ENCODE measurements around the gene C21orf91.

C21orf91 gene

DNA sequence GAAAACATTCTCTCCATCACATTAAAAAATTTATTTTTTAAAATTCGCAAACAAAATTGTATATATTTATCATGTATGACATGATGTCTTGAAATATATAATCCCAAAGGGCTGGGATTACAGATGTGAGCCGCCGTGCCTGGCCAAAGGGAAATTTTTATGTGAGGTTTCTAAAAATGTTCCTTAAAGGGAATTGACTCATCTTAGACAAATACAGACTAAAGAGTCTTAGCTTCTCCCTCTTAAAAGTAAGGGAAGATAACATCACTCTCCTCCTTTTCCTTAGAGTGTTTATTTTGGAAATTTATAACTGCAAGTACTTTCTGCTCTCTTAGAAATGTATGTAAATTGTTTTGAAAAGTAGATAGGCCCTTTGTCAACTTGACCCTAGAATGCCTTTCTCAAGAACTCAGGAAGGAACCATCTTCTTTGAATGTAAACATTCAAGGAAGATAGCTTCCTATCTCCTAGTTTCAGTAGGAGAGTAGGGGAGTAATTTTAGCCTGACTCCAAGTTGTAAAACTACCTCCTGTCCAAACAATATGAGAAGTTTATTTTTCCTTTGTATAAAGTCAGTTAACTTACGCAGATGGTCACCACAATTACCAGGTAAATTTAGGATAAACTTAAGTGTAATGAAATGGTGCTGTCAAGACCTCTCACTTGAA is 59.5 kb downstream of the C21orf91 start:
- TF ChIP-seq, protein P1, sequence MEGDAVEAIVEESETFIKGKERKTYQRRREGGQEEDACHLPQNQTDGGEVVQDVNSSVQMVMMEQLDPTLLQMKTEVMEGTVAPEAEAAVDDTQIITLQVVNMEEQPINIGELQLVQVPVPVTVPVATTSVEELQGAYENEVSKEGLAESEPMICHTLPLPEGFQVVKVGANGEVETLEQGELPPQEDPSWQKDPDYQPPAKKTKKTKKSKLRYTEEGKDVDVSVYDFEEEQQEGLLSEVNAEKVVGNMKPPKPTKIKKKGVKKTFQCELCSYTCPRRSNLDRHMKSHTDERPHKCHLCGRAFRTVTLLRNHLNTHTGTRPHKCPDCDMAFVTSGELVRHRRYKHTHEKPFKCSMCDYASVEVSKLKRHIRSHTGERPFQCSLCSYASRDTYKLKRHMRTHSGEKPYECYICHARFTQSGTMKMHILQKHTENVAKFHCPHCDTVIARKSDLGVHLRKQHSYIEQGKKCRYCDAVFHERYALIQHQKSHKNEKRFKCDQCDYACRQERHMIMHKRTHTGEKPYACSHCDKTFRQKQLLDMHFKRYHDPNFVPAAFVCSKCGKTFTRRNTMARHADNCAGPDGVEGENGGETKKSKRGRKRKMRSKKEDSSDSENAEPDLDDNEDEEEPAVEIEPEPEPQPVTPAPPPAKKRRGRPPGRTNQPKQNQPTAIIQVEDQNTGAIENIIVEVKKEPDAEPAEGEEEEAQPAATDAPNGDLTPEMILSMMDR (IDR thresholded peaks at IDR 0.05; ENCODE audit: low read depth, low read length), result no peak
- no peak for DNase-seq (ENCODE audit: extremely low read depth, low read depth)

DNA sequence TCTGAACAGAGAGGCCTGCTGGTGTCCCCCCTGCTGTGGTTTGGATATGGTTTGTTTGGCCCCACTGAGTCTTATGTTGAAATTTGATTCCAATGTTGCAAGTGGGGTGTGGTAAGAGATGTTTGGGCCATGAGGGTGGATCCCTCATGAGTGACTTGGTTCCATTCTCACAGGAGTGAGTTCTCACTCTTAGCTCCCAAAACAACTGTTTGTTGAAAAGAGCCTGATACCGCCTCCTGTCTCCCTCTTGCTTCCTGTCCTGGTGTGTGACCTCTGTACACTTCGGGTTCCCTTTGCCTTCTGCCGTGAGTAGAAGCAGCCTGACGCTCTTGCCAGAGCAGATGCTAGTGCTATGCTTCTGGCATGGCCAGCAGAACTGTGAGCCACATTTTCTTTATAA is 60.5 kb downstream of the C21orf91 start:
- TF ChIP-seq, protein P1 (IDR thresholded peaks at IDR 0.05; ENCODE audit: low read depth, low read length), result no peak
- DNase-seq (ENCODE audit: extremely low read depth, low read depth), result no peak

DNA sequence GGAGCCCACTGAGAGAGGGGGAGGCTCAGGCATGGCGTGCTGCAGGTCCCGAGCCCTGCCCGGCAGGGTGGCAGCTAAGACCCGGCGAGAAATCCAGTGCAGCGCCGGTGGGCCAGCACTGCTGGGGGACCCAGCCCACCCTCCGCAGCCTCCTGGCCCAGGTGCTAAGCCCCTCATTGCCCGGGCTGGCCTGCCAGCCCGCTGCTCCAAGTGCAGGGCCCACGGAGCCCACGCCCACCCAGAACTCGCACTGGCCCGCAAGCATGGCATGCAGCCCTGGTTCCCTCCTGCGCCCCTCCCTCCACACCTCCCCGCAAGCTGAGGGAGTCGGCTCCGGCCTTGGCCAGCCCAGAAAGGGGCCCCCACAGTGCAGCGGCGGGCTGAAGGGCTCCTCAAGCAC is 61.5 kb downstream of the C21orf91 start:
- TF ChIP-seq, protein P1 (IDR thresholded peaks at IDR 0.05; ENCODE audit: low read depth, low read length), result no peak
- no peak for DNase-seq (ENCODE audit: extremely low read depth, low read depth)

DNA sequence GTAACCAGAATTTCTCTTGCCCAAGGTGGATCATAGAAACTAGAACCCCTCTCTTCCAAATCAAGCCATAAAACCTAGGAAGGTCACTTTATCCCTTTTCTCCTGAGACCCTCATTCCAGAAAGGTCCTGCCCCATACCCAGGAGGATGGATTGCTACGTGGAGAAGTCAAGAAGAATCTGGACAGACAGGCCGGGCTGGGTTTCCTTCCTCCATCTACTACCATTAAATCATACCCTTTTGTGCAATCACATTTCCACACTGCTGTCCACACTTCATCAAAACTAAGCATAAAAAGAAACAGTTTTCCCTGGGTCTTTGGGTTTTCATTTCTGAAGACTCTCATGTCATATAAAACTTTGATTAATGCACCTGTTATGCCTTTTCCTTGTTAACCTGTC is 65.4 kb downstream of the C21orf91 start:
- no peak for DNase-seq (ENCODE audit: extremely low read depth, low read depth)
- TF ChIP-seq, protein P1 (IDR thresholded peaks at IDR 0.05; ENCODE audit: low read depth, low read length), result no peak

DNA sequence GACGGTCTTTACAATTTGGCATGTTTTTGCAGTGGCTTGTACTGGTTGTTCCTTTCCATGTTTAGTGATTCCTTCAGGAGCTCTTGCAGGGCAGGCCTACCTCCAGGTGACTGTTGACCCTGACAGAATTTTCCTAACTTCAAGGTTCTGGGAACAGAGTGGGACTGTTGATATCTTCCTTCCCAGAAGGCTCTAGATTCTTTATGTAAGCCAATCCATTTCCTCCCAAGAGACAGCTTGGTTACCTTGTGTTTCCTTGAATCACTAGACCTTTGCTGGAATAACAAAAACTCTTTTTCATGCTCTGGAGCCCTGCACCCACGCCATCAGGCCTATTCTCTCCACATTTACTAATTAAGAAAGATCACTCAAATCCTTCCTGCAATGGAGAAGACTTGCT is 67.0 kb downstream of the C21orf91 start:
- TF ChIP-seq, protein P1 (IDR thresholded peaks at IDR 0.05; ENCODE audit: low read depth, low read length), result no peak
- DNase-seq (ENCODE audit: extremely low read depth, low read depth), result no peak

DNA sequence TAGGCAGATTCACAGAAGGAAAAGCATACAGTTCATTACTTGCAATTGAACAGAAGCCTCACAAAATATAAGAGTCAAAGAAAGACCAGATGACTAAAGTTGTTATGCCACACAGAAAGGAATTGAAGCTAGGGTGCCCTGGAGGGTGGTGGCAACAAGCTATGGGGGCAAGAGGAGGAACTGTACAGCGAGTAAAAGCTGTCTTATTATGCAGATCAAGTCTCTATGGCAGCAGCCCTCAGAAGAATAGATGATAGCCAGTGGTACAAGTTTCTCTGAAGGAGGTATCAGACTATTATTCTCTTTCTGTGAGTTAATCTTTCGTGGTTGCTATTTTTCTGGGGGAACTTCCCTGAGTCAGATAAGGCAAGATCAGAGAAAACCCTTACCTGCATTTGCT is 72.2 kb downstream of the C21orf91 start:
- no peak for DNase-seq (ENCODE audit: extremely low read depth, low read depth)
- TF ChIP-seq, protein P1 (IDR thresholded peaks at IDR 0.05; ENCODE audit: low read depth, low read length), result no peak

DNA sequence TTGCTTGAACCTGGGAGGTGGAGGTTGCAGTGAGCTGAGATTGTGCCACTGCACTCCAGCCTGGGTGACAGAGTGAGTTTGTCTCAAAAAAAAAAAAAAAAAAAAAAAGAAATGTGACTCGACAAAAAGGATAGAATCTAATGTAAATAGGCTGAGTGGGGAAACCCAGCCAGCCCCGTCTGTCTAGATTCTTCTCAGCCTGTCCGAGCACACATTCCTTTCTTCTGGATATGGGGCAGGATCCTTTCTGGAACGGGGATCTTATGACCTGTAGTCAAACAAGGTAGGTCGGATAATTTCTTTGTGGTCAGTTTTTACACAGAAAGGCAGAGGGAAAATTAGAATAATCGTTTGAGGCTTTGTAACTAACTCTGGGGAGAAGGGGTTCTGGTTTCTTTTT is 74.1 kb downstream of the C21orf91 start:
- TF ChIP-seq, protein P1 (IDR thresholded peaks at IDR 0.05; ENCODE audit: low read depth, low read length), result no peak
- DNase-seq (ENCODE audit: extremely low read depth, low read depth), result no peak

All from AG09319 (cell line).